Measurements from ENCODE around the gene OTOG.

OTOG gene, protein sequence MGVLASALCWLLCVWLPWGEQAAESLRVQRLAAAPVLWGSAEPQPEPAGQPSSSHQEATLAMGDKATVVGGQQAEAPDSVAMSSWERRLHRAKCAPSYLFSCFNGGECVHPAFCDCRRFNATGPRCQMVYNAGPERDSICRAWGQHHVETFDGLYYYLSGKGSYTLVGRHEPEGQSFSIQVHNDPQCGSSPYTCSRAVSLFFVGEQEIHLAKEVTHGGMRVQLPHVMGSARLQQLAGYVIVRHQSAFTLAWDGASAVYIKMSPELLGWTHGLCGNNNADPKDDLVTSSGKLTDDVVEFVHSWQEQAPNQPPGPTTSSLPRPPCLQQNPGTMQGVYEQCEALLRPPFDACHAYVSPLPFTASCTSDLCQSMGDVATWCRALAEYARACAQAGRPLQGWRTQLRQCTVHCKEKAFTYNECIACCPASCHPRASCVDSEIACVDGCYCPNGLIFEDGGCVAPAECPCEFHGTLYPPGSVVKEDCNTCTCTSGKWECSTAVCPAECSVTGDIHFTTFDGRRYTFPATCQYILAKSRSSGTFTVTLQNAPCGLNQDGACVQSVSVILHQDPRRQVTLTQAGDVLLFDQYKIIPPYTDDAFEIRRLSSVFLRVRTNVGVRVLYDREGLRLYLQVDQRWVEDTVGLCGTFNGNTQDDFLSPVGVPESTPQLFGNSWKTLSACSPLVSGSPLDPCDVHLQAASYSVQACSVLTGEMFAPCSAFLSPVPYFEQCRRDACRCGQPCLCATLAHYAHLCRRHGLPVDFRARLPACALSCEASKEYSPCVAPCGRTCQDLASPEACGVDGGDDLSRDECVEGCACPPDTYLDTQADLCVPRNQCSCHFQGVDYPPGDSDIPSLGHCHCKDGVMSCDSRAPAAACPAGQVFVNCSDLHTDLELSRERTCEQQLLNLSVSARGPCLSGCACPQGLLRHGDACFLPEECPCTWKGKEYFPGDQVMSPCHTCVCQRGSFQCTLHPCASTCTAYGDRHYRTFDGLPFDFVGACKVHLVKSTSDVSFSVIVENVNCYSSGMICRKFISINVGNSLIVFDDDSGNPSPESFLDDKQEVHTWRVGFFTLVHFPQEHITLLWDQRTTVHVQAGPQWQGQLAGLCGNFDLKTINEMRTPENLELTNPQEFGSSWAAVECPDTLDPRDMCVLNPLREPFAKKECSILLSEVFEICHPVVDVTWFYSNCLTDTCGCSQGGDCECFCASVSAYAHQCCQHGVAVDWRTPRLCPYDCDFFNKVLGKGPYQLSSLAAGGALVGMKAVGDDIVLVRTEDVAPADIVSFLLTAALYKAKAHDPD (N-terminal part only)

DNA sequence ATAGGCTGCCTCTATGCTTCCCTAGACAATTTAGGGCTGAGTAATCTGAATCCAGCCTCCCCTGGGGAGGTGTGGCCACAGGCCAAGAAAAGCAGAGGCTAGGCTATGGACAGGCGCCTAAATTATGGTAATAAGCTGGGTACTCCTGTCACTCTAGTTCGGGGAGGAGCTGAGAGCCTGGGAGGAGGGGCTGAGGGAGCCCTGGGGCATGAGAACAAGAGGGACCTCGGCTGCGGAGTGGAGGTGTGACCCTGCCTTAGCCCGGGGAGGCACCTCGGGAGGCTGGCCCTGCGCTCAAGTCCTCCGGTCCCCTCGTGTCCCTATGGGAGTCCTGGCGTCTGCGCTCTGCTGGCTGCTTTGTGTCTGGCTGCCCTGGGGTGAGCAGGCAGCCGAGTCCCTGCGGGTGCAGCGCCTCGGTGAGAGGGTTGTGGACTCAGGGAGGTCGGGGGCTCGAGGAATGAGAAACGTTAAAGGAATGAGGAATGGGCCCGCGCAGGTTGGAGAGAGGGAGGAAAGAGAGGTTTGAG is at the start of gene OTOG:
Gene OTOG, plus strand, starts transcription at position 209 of the 527 bp plus-strand sequence. Its CDS starts 114 bp downstream, at position 323.
- Histone ChIP-seq H2AFZ (ENCODE audit: low read depth) (no peak within 1 kb of the TSS), H3K4me2 (no peak within 1 kb of the TSS)

DNA sequence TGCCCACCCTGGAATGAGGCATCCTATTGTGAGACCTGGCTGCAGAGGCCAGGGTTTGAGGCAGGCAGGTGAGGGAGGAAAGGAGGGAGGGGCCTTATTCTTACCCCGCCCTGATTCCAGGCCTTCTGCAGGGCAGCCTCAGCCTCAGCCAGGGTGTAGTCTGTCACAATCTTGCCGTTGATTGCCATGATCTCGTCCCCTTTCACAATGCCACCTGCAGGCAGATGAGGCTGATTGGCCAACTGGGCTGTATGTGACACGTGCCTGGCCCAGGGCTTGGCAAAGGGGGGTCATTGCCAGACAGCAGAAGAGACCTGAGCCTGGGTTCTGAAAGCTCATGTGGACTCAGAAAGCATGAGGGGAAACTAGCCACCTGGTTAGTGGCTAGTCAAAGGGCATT is 49.0 kb upstream of the OTOG start:
- TF ChIP-seq, protein P1, sequence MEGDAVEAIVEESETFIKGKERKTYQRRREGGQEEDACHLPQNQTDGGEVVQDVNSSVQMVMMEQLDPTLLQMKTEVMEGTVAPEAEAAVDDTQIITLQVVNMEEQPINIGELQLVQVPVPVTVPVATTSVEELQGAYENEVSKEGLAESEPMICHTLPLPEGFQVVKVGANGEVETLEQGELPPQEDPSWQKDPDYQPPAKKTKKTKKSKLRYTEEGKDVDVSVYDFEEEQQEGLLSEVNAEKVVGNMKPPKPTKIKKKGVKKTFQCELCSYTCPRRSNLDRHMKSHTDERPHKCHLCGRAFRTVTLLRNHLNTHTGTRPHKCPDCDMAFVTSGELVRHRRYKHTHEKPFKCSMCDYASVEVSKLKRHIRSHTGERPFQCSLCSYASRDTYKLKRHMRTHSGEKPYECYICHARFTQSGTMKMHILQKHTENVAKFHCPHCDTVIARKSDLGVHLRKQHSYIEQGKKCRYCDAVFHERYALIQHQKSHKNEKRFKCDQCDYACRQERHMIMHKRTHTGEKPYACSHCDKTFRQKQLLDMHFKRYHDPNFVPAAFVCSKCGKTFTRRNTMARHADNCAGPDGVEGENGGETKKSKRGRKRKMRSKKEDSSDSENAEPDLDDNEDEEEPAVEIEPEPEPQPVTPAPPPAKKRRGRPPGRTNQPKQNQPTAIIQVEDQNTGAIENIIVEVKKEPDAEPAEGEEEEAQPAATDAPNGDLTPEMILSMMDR (conservative IDR thresholded peaks at IDR 0.05; ENCODE audit: low read depth, low read length), result no peak
- Histone ChIP-seq H3K27ac (no peak overlapping the region), H3K4me3 (IDR thresholded peaks at IDR 0.05; ENCODE audit: insufficient read depth, low read depth, low read length) (no peak overlapping the region), H3K4me1 (ENCODE audit: low read depth, poor library complexity, severe bottlenecking) (no peaks in the 10 kb centered on the region), H3K4me2 (no peak overlapping the region), H3K27me3 (ENCODE audit: insufficient read depth, low read depth) (no peaks in the 10 kb centered on the region), H3K79me2 (ENCODE audit: insufficient read depth, low read depth) (no peaks in the 10 kb centered on the region), H3K9ac (no peak overlapping the region), H3K36me3 (ENCODE audit: insufficient read depth) (no peaks in the 10 kb centered on the region), H2AFZ (ENCODE audit: low read depth) (no peak overlapping the region), H4K20me1 (ENCODE audit: insufficient read depth) (no peaks in the 10 kb centered on the region)

More for the DNA sequence above, at the start of gene OTOG:
- TF ChIP-seq, protein P1 (conservative IDR thresholded peaks at IDR 0.05; ENCODE audit: low read depth, low read length), result no peak
- Histone ChIP-seq H3K27ac (no peak within 1 kb of the TSS), H3K4me3 (IDR thresholded peaks at IDR 0.05; ENCODE audit: insufficient read depth, low read depth, low read length) (no peak within 1 kb of the TSS), H3K27me3 (ENCODE audit: insufficient read depth, low read depth) (no peaks in the 10 kb centered on the region), H3K79me2 (ENCODE audit: insufficient read depth, low read depth) (no peaks in the 10 kb centered on the region), H3K4me1 (ENCODE audit: low read depth, poor library complexity, severe bottlenecking) (no peaks in the 10 kb centered on the region), H4K20me1 (ENCODE audit: insufficient read depth) (no peaks in the 10 kb centered on the region), H3K36me3 (ENCODE audit: insufficient read depth) (no peaks in the 10 kb centered on the region), H3K9ac (no peak within 1 kb of the TSS)

- no peaks in the 10 kb centered on the region for H3K4me1 ChIP-seq (ENCODE audit: low read depth, poor library complexity, severe bottlenecking)
- no peak overlapping the region for H3K9ac ChIP-seq
- no peak overlapping the region for H2AFZ ChIP-seq (ENCODE audit: low read depth)
- no peaks in the 10 kb centered on the region for H3K36me3 ChIP-seq (ENCODE audit: insufficient read depth)
- TF ChIP-seq, protein P1 (conservative IDR thresholded peaks at IDR 0.05; ENCODE audit: low read depth, low read length), result no peak
- no peaks in the 10 kb centered on the region for H3K79me2 ChIP-seq (ENCODE audit: insufficient read depth, low read depth)
- H4K20me1 ChIP-seq (ENCODE audit: insufficient read depth), result no peaks in the 10 kb centered on the region
- no peaks in the 10 kb centered on the region for H3K27me3 ChIP-seq (ENCODE audit: insufficient read depth, low read depth)
- H3K4me2 ChIP-seq, result no peak overlapping the region
- no peak overlapping the region for H3K27ac ChIP-seq
- H3K4me3 ChIP-seq (IDR thresholded peaks at IDR 0.05; ENCODE audit: insufficient read depth, low read depth, low read length), result no peak overlapping the region
These were observed 48.6 kb upstream of the OTOG start for GRCh38 chr11:17498475-17498874.

- H2AFZ ChIP-seq (ENCODE audit: low read depth), result no peak overlapping the region
These were observed 46.4 kb upstream of the OTOG start for GRCh38 chr11:17500673-17501072.

More at GRCh38 chr11:17500673-17501072, 46.4 kb upstream of the OTOG start:
- H3K27ac ChIP-seq, result no peak overlapping the region
- H3K79me2 ChIP-seq (ENCODE audit: insufficient read depth, low read depth), result no peaks in the 10 kb centered on the region
- H3K36me3 ChIP-seq (ENCODE audit: insufficient read depth), result no peaks in the 10 kb centered on the region
- H3K4me1 ChIP-seq (ENCODE audit: low read depth, poor library complexity, severe bottlenecking), result no peaks in the 10 kb centered on the region
- no peak overlapping the region for H3K9ac ChIP-seq
- H3K27me3 ChIP-seq (ENCODE audit: insufficient read depth, low read depth), result no peaks in the 10 kb centered on the region
- H3K4me3 ChIP-seq (IDR thresholded peaks at IDR 0.05; ENCODE audit: insufficient read depth, low read depth, low read length), result no peak overlapping the region
- H4K20me1 ChIP-seq (ENCODE audit: insufficient read depth), result no peaks in the 10 kb centered on the region
- TF ChIP-seq, protein P1 (conservative IDR thresholded peaks at IDR 0.05; ENCODE audit: low read depth, low read length), result no peak
- H3K4me2 ChIP-seq, result no peak overlapping the region

All from KMS-11 (cell line).